GM12878 (cell line): ENCODE data around the gene TARDBP. TPM values are rescaled to one million over a fixed set of nuclear protein-coding genes. Genes with fewer than 3 reads are reported as not detected.

Experiments used
- ATAC-seq: fragments of 200-7000 bp; cut with Tn5 transposase; 3 replicates; pipeline ENCODE4 v1.9.1; 2020; ENCODE audit warnings: mild to moderate bottlenecking, moderate library complexity
- BruUV-seq: library from RNA; stranded (reverse); fragments of 400-500 nt; replicated peaks from 2 replicates; lab custom pipeline; 2021; lab: Mats Ljungman, UMichigan
- CTCF ChIA-PET: fragments of 300-600 bp; sonication (Branson Sonifier 250); formaldehyde crosslinking; extraction: SDS; loops from one replicate; lab custom pipeline; 2021; ENCODE audit warnings: inconsistent platforms; lab: Yijun Ruan, JAX
- POLR2A ChIA-PET: fragments of 350-600 bp; formaldehyde crosslinking; extraction: SDS; loops from one replicate; lab custom pipeline; 2021; ENCODE audit warnings: inconsistent platforms; lab: Charles Lee
- RAD21 ChIA-PET: fragments of 300-600 bp; sonication (Branson Sonifier 250); formaldehyde crosslinking; loops from one replicate; lab custom pipeline; 2023; ENCODE audit warnings: antibody characterized with exemption; ENCODE audit not compliant: unreplicated experiment; lab: Charles Lee
- SMC1A ChIA-PET: fragments of 300-600 bp; sonication (Branson Sonifier 250); formaldehyde crosslinking; loops from one replicate; lab custom pipeline; 2023; ENCODE audit not compliant: unreplicated experiment, uncharacterized antibody; lab: Charles Lee
- DNase-seq: peaks from one replicate; pipeline ENCODE4 v3.0.0-alpha.2; 2011; ENCODE audit warnings: low read depth, low spot score
- FAIRE-seq: peaks from 3 replicates; lab custom pipeline; 2011; peaks lifted over from hg19 to GRCh38; lab: Jason Lieb, UNC
- H2AFZ ChIP-seq: 2 replicates; pipeline ENCODE4 v1.6.0; 2011; ENCODE audit warnings: low read depth, low read length, control low read depth; ENCODE audit not compliant: control insufficient read depth
- H3K27ac ChIP-seq: 2 replicates; pipeline ENCODE4 v1.5.1; 2011; ENCODE audit warnings: control low read depth; ENCODE audit not compliant: control insufficient read depth, insufficient read depth
- H3K27me3 ChIP-seq, 2 experiments: replicated peaks in 1 of 2; 2 replicates each; pipeline versions ENCODE4 v1.6.0 to v1.6.1; 2011; ENCODE audit warnings: low read length in 1 of 2; ENCODE audit not compliant: control insufficient read depth in 2 of 2, insufficient read depth in 2 of 2
- H3K36me3 ChIP-seq, 2 experiments: 2 replicates each; pipeline ENCODE4 v1.5.1; 2011; ENCODE audit warnings: low read length in 1 of 2; ENCODE audit not compliant: control insufficient read depth in 2 of 2, insufficient read depth in 2 of 2
- H3K4me1 ChIP-seq: 2 replicates; pipeline ENCODE4 v1.6.1; 2011; ENCODE audit warnings: mild to moderate bottlenecking, low read length, moderate library complexity, mixed read lengths; ENCODE audit not compliant: control insufficient read depth, insufficient read depth
- H3K4me2 ChIP-seq: 2 replicates; pipeline ENCODE4 v1.6.0; 2011; ENCODE audit warnings: control low read depth; ENCODE audit not compliant: control insufficient read depth, insufficient read depth
- H3K4me3 ChIP-seq: fragments of 200-600 bp; sonication (generic); 2 replicates; pipeline ENCODE4 v1.5.1; 2016
- H3K79me2 ChIP-seq: 2 replicates; pipeline ENCODE4 v1.6.0; 2011; ENCODE audit warnings: low read length; ENCODE audit not compliant: control insufficient read depth, insufficient read depth
- H3K9ac ChIP-seq: 2 replicates; pipeline ENCODE4 v1.8.0; 2011; ENCODE audit warnings: low read length, control low read depth, mixed read lengths; ENCODE audit not compliant: control insufficient read depth, insufficient read depth
- H3K9me3 ChIP-seq: replicated peaks from 3 replicates; pipeline ENCODE4 v1.5.1; 2011; ENCODE audit warnings: mild to moderate bottlenecking, low read length; ENCODE audit not compliant: control insufficient read depth, insufficient read depth
- H4K20me1 ChIP-seq: 2 replicates; pipeline ENCODE4 v1.6.0; 2011; ENCODE audit not compliant: control insufficient read depth, insufficient read depth
- CHD4 ChIP-seq: fragments of 200-600 bp; sonication (generic); IDR thresholded peaks from 2 replicates; pipeline ENCODE4 v1.6.1; 2016; ENCODE audit warnings: mild to moderate bottlenecking
- KDM1A ChIP-seq: fragments of 200-600 bp; sonication (generic); IDR thresholded peaks from 2 replicates; pipeline ENCODE4 v1.6.1; 2016; ENCODE audit warnings: borderline replicate concordance
- MTA3 ChIP-seq: IDR thresholded peaks from 2 replicates; pipeline ENCODE4 v1.6.1; 2012; ENCODE audit warnings: low read length, inconsistent platforms, borderline replicate concordance
- NFXL1 ChIP-seq: fragments of 450-650 bp; IDR thresholded peaks from 2 replicates; pipeline ENCODE4 v1.6.1; 2017; ENCODE audit warnings: antibody characterized with exemption, mild to moderate bottlenecking, borderline replicate concordance
- RELA ChIP-seq: fragments of 450-650 bp; IDR thresholded peaks from 2 replicates; pipeline ENCODE4 v1.8.0; 2014; ENCODE audit warnings: borderline replicate concordance; ENCODE audit not compliant: partially characterized antibody
- SMAD5 ChIP-seq: IDR thresholded peaks from 2 replicates; pipeline ENCODE4 v1.6.1; 2016; ENCODE audit warnings: antibody characterized with exemption, low read depth
- TBL1XR1 ChIP-seq: IDR thresholded peaks from 2 replicates; pipeline ENCODE4 v1.6.1; 2012; ENCODE audit warnings: low read depth, low read length, improper control_type of control experiment
- TCF3 ChIP-seq: IDR thresholded peaks from 2 replicates; pipeline ENCODE4 v1.6.1; 2012; ENCODE audit warnings: low read depth, mild to moderate bottlenecking, low read length, borderline replicate concordance; ENCODE audit not compliant: insufficient read depth
- ZNF622 ChIP-seq: fragments of 450-650 bp; IDR thresholded peaks from 2 replicates; pipeline ENCODE4 v1.6.1; 2017; ENCODE audit warnings: mild to moderate bottlenecking, inconsistent platforms
- WGBS: methylation state at CpG from one replicate; pipeline ENCODE4 v1.1.6; 2016; ENCODE audit warnings: low lambda C conversion rate; ENCODE audit not compliant: insufficient replicate concordance, insufficient coverage; ENCODE audit errors: missing lambda C conversion rate; 5-methylcytosine and 5-hydroxymethylcytosine counted together
- in situ Hi-C: fragments of 300-500 bp; cut with MboI; formaldehyde crosslinking; loops from 9 replicates; pipeline ENCODE4 v1.14.3; 2018; ENCODE audit warnings: mixed read lengths
- intact Hi-C: fragments of 100-400 bp; cut with micrococcal nuclease; formaldehyde crosslinking; loops from one replicate; pipeline ENCODE4 v1.14.2; 2022; ENCODE audit not compliant: unreplicated experiment
- polyA plus RNA-seq, 11 experiments: library from polyadenylated mRNA; depleted of rRNA in 4 of 11; unstranded in 6 of 11; stranded (reverse) in 5 of 11; fragments of >200 nt; fragmentation: Nextera tagmentation in 4 of 11; fragmentation: Illumina TruSeq in 1 of 11; extraction: Ambion mirVana in 4 of 11; extraction: Trizol in 1 of 11; gene quantifications; 1 replicate in 1 of 11; 2 replicates in 10 of 11; pipeline versions ENCODE4 v1.2.1 to v1.2.3, GENCODE V29; 2011 to 2016; ENCODE audit warnings: inconsistent platforms in 2 of 11, missing spikeins in 2 of 11, low read depth in 1 of 11
- total RNA-seq, 4 experiments: library from RNA; depleted of rRNA in 3 of 4; stranded (reverse); fragments of >200 nt in 3 of 4; fragmentation: Illumina TruSeq in 1 of 4; extraction: Trizol in 1 of 4; gene quantifications; 2 replicates each; pipeline versions ENCODE4 v1.2.1 to v1.2.3, GENCODE V29; 2013 to 2021
- TF ChIP-seq, protein P1 (sequence below): IDR thresholded peaks from 2 replicates; pipeline ENCODE4 v1.6.1; 2012; ENCODE audit warnings: low read length, inconsistent platforms
- TF ChIP-seq, protein P2 (sequence below): fragments of 450-650 bp; IDR thresholded peaks from 2 replicates; pipeline ENCODE4 v1.6.1; 2017; ENCODE audit warnings: mild to moderate bottlenecking, moderate library complexity
- TF ChIP-seq, protein P3 (sequence below): fragments of 450-650 bp; IDR thresholded peaks from 2 replicates; pipeline ENCODE4 v1.6.1; 2017; ENCODE audit warnings: mild to moderate bottlenecking, low read depth, inconsistent platforms; ENCODE audit not compliant: poor library complexity, severe bottlenecking

TARDBP gene
- total and polyA plus RNA-seq, 10 of the 15 experiments (the other 5 are each of a cell fraction or from before 2014, with no cell fraction given), result 55.6 to 318 (median 192) TPM

DNA sequence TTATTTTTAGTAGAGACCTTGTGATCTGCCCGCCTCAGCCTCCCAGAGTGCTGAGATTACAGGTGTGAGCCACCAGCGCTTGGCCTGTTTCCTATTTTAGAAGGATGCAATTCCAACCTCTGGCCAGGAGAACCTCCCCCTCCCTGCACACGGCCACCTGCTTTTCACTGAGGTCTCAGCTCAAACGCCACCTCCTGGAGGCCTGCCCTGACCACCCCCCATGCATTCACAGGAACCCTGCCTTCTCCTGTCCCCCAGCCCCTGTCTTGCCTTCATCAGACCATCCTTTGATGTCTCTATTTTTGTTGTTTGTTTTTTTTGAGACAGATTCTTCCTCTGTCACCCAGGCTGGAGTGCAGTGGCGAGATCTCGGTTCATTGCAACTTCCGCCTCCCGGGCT lies 45.0 kb downstream of the TARDBP start:
- no peak for ATAC-seq

More for the DNA sequence above, 45.0 kb downstream of the TARDBP start:
- CTCF ChIA-PET, result interaction anchor here (0.9 to 2.3 kb wide), 3 partner anchors 15 to 68 kb away, joined by 3 to 10 read pairs (median 7); no protein-coding TSS in a partner anchor
- no peaks in the 10 kb centered on the region for H4K20me1 ChIP-seq
- no peak overlapping the region for H3K9ac ChIP-seq
- whole genome bisulfite sequencing, result 84% methylated on average over 7 of the region's 8 CpGs
- BruUV-seq, result no TSS peak
- TF ChIP-seq SMAD5 (no peak), CHD4 (no peak), NFXL1 (no peak), RELA (no peak), ZNF622 (no peak), TCF3 (no peak), KDM1A (no peak), MTA3 (no peak), TBL1XR1 (no peak)
- TF ChIP-seq, protein P1, sequence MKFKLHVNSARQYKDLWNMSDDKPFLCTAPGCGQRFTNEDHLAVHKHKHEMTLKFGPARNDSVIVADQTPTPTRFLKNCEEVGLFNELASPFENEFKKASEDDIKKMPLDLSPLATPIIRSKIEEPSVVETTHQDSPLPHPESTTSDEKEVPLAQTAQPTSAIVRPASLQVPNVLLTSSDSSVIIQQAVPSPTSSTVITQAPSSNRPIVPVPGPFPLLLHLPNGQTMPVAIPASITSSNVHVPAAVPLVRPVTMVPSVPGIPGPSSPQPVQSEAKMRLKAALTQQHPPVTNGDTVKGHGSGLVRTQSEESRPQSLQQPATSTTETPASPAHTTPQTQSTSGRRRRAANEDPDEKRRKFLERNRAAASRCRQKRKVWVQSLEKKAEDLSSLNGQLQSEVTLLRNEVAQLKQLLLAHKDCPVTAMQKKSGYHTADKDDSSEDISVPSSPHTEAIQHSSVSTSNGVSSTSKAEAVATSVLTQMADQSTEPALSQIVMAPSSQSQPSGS, result no peak
- TF ChIP-seq, protein P2, sequence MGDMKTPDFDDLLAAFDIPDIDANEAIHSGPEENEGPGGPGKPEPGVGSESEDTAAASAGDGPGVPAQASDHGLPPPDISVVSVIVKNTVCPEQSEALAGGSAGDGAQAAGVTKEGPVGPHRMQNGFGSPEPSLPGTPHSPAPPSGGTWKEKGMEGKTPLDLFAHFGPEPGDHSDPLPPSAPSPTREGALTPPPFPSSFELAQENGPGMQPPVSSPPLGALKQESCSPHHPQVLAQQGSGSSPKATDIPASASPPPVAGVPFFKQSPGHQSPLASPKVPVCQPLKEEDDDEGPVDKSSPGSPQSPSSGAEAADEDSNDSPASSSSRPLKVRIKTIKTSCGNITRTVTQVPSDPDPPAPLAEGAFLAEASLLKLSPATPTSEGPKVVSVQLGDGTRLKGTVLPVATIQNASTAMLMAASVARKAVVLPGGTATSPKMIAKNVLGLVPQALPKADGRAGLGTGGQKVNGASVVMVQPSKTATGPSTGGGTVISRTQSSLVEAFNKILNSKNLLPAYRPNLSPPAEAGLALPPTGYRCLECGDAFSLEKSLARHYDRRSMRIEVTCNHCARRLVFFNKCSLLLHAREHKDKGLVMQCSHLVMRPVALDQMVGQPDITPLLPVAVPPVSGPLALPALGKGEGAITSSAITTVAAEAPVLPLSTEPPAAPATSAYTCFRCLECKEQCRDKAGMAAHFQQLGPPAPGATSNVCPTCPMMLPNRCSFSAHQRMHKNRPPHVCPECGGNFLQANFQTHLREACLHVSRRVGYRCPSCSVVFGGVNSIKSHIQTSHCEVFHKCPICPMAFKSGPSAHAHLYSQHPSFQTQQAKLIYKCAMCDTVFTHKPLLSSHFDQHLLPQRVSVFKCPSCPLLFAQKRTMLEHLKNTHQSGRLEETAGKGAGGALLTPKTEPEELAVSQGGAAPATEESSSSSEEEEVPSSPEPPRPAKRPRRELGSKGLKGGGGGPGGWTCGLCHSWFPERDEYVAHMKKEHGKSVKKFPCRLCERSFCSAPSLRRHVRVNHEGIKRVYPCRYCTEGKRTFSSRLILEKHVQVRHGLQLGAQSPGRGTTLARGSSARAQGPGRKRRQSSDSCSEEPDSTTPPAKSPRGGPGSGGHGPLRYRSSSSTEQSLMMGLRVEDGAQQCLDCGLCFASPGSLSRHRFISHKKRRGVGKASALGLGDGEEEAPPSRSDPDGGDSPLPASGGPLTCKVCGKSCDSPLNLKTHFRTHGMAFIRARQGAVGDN, result no peak
- TF ChIP-seq, protein P3, sequence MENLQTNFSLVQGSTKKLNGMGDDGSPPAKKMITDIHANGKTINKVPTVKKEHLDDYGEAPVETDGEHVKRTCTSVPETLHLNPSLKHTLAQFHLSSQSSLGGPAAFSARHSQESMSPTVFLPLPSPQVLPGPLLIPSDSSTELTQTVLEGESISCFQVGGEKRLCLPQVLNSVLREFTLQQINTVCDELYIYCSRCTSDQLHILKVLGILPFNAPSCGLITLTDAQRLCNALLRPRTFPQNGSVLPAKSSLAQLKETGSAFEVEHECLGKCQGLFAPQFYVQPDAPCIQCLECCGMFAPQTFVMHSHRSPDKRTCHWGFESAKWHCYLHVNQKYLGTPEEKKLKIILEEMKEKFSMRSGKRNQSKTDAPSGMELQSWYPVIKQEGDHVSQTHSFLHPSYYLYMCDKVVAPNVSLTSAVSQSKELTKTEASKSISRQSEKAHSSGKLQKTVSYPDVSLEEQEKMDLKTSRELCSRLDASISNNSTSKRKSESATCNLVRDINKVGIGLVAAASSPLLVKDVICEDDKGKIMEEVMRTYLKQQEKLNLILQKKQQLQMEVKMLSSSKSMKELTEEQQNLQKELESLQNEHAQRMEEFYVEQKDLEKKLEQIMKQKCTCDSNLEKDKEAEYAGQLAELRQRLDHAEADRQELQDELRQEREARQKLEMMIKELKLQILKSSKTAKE, result no peak
- no peaks in the 10 kb centered on the region for H3K27me3 ChIP-seq
- H3K36me3 ChIP-seq, result peaks cover 4% of the 10 kb centered on the region in 2 experiments; a peak in 3 of 4 replicates
- RAD21 ChIA-PET, result interaction anchor here (0.6 kb wide), 1 partner anchor 543 kb away, joined by 3 read pairs; no protein-coding TSS in a partner anchor
- H3K4me3 ChIP-seq, result no peak overlapping the region
- H3K79me2 ChIP-seq, result peaks cover 35% of the 10 kb centered on the region
- no peak overlapping the region for H3K27ac ChIP-seq
- intact Hi-C loops (no loop called here), in situ Hi-C loops (no loop called here)
- peaks cover 18% of the 10 kb centered on the region for H3K4me1 ChIP-seq
- POLR2A ChIA-PET, result interaction anchor here (0.6 kb wide), 1 partner anchor 299 kb away, joined by 3 read pairs; no protein-coding TSS in a partner anchor
- SMC1A ChIA-PET, result interaction anchor here (3.5 kb wide), 1 partner anchor 20 kb away, joined by 17 read pairs; no protein-coding TSS in a partner anchor
- no peak for DNase-seq
- no peak overlapping the region for H3K4me2 ChIP-seq
- H2AFZ ChIP-seq, result no peak overlapping the region
- FAIRE-seq, result no peak
- no peaks in the 10 kb centered on the region for H3K9me3 ChIP-seq
